Activated CD8-positive, alpha-beta memory T cell treated with anti-CD3 and anti-CD28 coated beads for 48 hours (primary cell): ENCODE measurements around the gene LGSN.
"Not testable (repeated sequence)": the region's sequence is repeated elsewhere in the genome, so short reads cannot be mapped to it uniquely, and the experiment has no call there.

Experiments
- DNase-seq, 3 experiments: peaks; one replicate each; pipeline ENCODE4 v3.0.0-alpha.2; 2020; ENCODE audit warnings: low read depth in 2 of 3, low spot score in 2 of 3

The LGSN gene

DNA sequence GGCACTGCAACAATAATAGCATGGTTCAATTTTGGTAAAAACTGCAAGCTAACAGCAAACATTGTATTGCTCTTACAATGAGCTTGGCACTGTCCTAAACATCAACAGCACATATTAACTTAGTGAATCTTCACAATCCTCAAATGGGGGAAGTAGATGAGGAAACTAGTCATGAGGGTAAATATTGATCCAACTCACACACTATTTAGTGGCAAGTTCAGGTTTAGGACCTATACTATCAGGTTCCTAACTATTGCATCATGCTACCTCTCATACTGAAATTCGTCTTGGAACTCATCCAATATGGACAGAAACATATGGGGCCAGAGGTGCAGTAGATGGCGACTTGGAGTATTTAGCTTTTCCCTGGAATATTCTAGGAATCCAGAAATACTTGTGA, 74.4 kb downstream of the LGSN start:
- DNase-seq: no peak

- no peak for DNase-seq
Observed at GRCh38 chr6:63236398-63236817, 83.4 kb downstream of the LGSN start.

- not testable (repeated sequence) for DNase-seq
Observed at GRCh38 chr6:63230511-63230910, 89.3 kb downstream of the LGSN start.

DNA sequence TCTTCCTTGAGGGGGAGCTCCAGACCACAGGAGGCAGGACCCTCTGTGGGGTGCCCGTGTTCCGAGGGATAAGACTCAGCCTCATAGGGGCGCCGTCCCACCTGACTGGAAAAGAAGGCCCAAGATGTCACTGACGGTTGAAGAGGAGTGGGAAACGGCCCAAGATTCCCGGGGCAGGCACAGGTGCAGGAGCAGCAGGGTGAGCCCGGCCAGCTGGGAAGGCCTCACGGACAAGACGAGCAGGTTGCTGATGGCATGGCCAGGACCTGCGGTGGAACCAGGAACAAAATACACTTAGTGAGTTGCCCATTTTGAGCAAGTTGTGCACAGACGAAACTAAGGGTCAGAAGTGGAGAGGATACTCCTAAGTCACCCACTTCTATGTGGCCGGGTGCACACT, 89.8 kb downstream of the LGSN start:
- DNase-seq: not testable (repeated sequence)

DNA sequence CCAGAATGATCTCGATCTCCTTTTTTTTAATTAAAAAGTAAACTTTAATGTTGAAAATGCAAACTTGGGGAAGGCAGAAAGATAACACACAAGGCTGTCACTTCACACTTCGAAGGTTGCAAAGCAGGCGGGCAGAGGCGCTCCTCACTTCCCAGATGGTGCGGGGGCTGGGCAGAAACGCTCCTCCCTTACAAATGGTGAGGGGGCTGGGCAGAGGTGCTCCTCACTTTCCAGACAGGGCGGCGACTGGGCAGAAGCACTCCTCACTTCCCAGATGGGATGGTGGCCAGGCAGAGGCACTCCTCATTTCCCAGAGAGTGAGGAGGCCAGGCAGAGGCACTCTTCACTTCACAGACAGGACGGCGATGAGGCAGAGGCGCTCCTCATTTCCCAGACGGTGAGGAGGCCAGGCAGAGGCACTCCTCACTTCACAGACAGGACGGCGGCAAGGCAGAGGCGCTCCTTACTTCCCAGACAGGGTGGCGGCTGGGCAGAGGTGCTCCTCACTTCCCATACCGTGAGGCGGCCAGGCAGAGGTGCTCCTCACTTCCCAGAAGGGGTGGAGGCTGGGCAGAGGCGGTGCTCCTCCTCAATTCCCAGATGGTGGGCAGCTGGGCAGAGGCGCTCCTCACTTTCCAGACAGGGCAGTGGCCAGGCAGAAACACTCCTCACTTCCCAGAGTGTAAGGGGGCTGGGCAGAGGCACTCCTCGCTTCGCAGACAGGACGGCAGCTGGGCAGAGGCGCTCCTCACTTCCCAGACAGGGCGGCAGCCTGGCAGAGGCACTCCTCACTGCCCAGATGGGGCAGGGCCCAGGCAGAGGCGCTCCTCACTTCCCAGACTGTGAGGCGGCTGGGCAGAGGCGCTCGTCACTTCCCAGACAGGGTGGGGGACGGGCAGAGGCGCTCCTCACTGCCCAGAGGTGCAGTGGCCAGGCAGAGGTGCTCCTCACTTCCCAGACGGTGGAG, 91.6 kb downstream of the LGSN start:
- not testable (repeated sequence) for DNase-seq

GRCh38 chr6:63225987-63226386, 93.8 kb downstream of the LGSN start:
- not testable (repeated sequence) for DNase-seq
